RWPE2 (cell line): ENCODE data around the gene PLCL2.

Experiments used
- ATAC-seq: fragments of 200-7000 bp; cut with Tn5 transposase; 3 replicates; pipeline ENCODE4 v1.9.1; 2021; ENCODE audit warnings: low read depth
- DNase-seq: peaks from one replicate; pipeline ENCODE4 v3.0.0-alpha.2; 2020; ENCODE audit warnings: low spot score
- H3K27ac ChIP-seq: fragments of 450-650 bp; 2 replicates; pipeline ENCODE4 v1.5.1; 2017; ENCODE audit warnings: mild to moderate bottlenecking; ENCODE audit not compliant: poor library complexity, severe bottlenecking
- H3K27me3 ChIP-seq: fragments of 250-450 bp; sonication (Bioruptor Pico); 2 replicates; pipeline ENCODE4 v1.5.1; 2021; ENCODE audit warnings: mild to moderate bottlenecking, moderate library complexity; ENCODE audit not compliant: insufficient read depth, poor library complexity, severe bottlenecking
- H3K36me3 ChIP-seq: fragments of 250-450 bp; sonication (Bioruptor Pico); 2 replicates; pipeline ENCODE4 v1.5.1; 2020; ENCODE audit warnings: low read depth, mild to moderate bottlenecking, moderate library complexity
- H3K4me1 ChIP-seq: fragments of 250-450 bp; sonication (Bioruptor Pico); 2 replicates; pipeline ENCODE4 v1.5.1; 2021; ENCODE audit warnings: mild to moderate bottlenecking, moderate library complexity; ENCODE audit not compliant: insufficient read depth, poor library complexity, severe bottlenecking
- H3K4me3 ChIP-seq: fragments of 250-450 bp; sonication (Bioruptor Pico); 2 replicates; pipeline ENCODE4 v1.5.1; 2021; ENCODE audit warnings: mild to moderate bottlenecking, moderate library complexity; ENCODE audit not compliant: severe bottlenecking
- H3K9me3 ChIP-seq: fragments of 250-450 bp; sonication (Bioruptor Pico); 2 replicates; pipeline ENCODE4 v1.5.1; 2021; ENCODE audit warnings: mild to moderate bottlenecking, moderate library complexity; ENCODE audit not compliant: severe bottlenecking
- TF ChIP-seq, protein P1 (sequence below): fragments of 450-650 bp; IDR thresholded peaks from one replicate; pipeline ENCODE4 v1.5.1; 2017; ENCODE audit warnings: mild to moderate bottlenecking, moderate library complexity; ENCODE audit not compliant: poor library complexity, severe bottlenecking

The PLCL2 gene

DNA sequence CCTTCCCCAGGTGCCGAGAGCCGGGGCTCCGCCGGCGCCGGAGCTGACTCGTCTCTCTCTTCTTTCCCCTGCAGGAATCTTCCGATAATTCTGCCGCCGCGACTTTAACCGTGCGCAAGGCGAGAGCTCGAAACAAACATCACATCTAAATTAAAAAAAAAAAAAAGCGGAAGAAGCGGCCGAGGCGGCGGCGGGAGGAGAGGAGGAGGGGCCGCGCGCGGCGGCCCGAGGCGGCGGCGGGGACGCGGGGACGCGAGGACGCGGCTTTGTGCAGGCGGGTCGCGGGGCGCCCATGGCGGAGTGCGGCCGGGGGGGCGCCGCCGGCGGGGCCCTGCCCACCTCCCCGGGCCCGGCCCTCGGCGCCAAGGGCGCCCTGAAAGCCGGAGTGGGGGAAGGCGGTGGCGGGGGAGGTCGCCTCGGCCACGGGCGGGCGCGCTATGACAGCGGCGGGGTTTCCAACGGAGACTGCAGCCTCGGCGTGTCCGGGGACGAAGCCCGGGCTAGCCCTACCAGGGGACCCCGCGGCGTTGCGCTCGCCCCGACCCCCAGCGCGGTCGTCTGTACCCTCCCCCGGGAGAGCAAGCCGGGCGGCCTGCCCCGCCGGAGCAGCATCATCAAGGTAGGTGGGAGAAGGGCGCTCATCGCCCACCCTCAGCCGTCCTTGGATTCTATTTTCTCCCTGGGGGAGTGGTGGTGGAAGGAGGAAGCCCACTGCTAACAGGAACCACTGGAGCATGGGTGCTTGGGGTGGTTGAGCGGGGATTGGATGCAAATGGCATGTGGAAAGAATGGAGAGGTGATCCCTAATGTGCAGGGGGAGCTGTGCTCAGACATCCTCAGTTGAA, at the start of gene PLCL2:
PLCL2 (plus strand) TSS at position 208 of the 845 bp plus-strand sequence; CDS start at position 293, 85 bp downstream.
- H3K4me1 ChIP-seq, result no peaks in the 10 kb centered on the region
- DNase-seq, result no peak
- ATAC-seq, result peak; percentile 47
- H3K27me3 ChIP-seq, result peaks cover 59% of the 10 kb centered on the region
- H3K4me3 ChIP-seq, result peak within 1 kb of the TSS; percentile 49
- no peaks in the 10 kb centered on the region for H3K9me3 ChIP-seq
- no peak within 1 kb of the TSS for H3K27ac ChIP-seq
- TF ChIP-seq, protein P1, sequence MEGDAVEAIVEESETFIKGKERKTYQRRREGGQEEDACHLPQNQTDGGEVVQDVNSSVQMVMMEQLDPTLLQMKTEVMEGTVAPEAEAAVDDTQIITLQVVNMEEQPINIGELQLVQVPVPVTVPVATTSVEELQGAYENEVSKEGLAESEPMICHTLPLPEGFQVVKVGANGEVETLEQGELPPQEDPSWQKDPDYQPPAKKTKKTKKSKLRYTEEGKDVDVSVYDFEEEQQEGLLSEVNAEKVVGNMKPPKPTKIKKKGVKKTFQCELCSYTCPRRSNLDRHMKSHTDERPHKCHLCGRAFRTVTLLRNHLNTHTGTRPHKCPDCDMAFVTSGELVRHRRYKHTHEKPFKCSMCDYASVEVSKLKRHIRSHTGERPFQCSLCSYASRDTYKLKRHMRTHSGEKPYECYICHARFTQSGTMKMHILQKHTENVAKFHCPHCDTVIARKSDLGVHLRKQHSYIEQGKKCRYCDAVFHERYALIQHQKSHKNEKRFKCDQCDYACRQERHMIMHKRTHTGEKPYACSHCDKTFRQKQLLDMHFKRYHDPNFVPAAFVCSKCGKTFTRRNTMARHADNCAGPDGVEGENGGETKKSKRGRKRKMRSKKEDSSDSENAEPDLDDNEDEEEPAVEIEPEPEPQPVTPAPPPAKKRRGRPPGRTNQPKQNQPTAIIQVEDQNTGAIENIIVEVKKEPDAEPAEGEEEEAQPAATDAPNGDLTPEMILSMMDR, result no peak
- H3K36me3 ChIP-seq, result no peaks in the 10 kb centered on the region

DNA sequence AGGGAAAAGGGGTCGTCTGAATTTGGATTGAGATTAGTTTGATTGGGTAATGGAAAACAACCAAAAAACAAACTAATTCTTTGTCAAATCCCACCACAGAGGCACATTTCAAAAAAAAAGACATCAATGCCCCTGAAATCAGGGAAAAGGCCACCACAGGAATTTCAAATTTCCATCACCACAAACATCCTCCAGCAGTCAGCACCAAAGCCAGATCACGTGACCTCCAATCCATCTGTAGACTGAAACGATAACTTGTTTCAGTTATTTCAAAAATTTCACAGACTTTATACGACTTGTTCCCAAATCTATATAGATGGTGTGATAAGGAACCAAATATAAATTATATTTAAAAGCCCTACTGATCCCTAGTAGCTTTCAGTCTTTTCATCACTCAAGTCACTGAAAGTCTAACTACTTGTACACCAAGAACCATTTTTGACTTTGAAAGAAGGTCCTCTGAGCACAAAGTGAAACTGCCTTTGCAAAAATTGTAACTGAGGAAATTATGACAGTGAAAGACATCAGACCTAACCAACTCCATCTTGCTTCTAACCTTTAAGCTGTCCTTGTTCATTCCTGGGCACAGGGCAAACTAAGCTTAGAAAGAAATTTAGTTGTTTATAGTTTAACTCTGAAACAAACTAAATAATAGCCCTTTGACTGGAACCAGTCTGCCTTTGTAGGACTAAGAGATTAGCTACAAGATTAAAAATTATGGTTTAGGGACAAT, 48.1 kb upstream of the PLCL2 start:
- H3K27me3 ChIP-seq, result no peaks in the 10 kb centered on the region
- H3K4me3 ChIP-seq, result no peak overlapping the region
- TF ChIP-seq, protein P1, result no peak
- no peaks in the 10 kb centered on the region for H3K9me3 ChIP-seq
- no peak overlapping the region for H3K27ac ChIP-seq
- ATAC-seq (no peak), DNase-seq (no peak)
- no peaks in the 10 kb centered on the region for H3K36me3 ChIP-seq
- no peaks in the 10 kb centered on the region for H3K4me1 ChIP-seq

DNA sequence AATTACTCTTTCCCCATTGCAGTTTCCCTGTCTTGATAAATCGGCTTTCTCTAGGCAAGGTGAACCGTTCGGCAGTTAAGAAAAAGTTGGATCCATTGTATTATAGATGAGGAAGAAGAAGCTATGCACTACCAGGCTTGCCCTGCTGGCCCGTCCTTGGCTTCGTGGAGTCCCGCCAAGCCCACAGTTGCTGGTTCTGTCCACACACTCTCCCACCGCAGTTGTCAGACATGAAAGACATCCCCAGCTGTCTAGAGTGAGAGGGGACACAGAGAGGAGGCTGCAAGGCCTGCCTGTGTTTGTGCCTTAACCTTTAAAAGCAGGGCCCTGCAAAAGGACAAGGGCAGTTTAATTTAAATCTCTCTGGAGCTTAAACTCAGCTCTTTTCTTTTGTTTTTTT, 47.2 kb upstream of the PLCL2 start:
- H3K4me1 ChIP-seq, result no peaks in the 10 kb centered on the region

DNA sequence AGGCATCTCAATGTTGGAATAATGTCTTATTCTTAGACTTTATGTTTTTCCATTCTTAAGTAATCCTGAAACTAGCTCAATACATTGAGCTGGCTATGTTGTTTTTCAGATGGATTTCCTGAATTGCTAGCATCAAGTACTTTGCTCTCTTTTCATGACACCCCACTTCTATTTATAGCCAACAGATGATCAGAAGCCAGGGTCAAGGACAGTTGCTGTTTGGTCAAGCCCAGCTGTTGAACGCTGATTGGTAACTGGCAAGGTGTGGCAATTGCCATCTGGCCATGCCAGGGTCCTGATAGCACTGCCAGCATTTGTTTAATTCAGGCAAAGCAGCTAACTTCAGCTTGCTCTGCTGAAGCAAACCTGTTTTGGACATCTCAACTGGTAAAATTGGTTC, 46.2 kb upstream of the PLCL2 start:
- DNase-seq, result no peak
- no peak overlapping the region for H3K4me3 ChIP-seq

More for the DNA sequence above, 47.2 kb upstream of the PLCL2 start:
- Histone ChIP-seq H3K36me3 (no peaks in the 10 kb centered on the region), H3K27me3 (no peaks in the 10 kb centered on the region), H3K9me3 (no peaks in the 10 kb centered on the region), H3K27ac (no peak overlapping the region), H3K4me3 (no peak overlapping the region)
- DNase-seq, result no peak
- ATAC-seq, result no peak
- TF ChIP-seq, protein P1, result no peak

More for the DNA sequence above, 46.2 kb upstream of the PLCL2 start:
- Histone ChIP-seq H3K27ac (no peak overlapping the region), H3K27me3 (no peaks in the 10 kb centered on the region), H3K36me3 (no peaks in the 10 kb centered on the region), H3K9me3 (no peaks in the 10 kb centered on the region), H3K4me1 (no peaks in the 10 kb centered on the region)
- ATAC-seq, result no peak
- TF ChIP-seq, protein P1, result no peak
